HEK293 (cell line): ENCODE results near the gene HACD3.

ENCODE experiments used
- CTCF ChIA-PET: fragments of 350-600 bp; formaldehyde crosslinking; extraction: SDS; loops from one replicate; lab custom pipeline; 2021; ENCODE audit warnings: antibody characterized with exemption; lab: Yijun Ruan, JAX
- POLR2A ChIA-PET: fragments of 300-600 bp; formaldehyde crosslinking; extraction: SDS; loops from one replicate; lab custom pipeline; 2020; ENCODE audit warnings: antibody characterized with exemption, inconsistent platforms; lab: Yijun Ruan, JAX
- H3K27ac ChIP-seq: fragments of 200-500 bp; sonication (Bioruptor generic); 2 replicates; pipeline ENCODE4 v1.5.1; 2014; ENCODE audit warnings: low read depth, low read length, control low read depth, inconsistent platforms; ENCODE audit errors: extremely low read depth
- H3K36me3 ChIP-seq, 2 experiments: fragments of 200-500 bp in 1 of 2; sonication (Bioruptor generic) in 1 of 2; 1 replicate in 1 of 2; 2 replicates in 1 of 2; pipeline ENCODE4 v1.5.1; 2014 to 2017; ENCODE audit warnings: inconsistent platforms in 2 of 2, low read length in 2 of 2; ENCODE audit not compliant: control insufficient read depth in 2 of 2, insufficient read depth in 1 of 2
- H3K4me1 ChIP-seq: fragments of 200-500 bp; sonication (Bioruptor generic); 2 replicates; pipeline ENCODE4 v1.5.1; 2014; ENCODE audit warnings: mild to moderate bottlenecking, low read length, inconsistent platforms; ENCODE audit not compliant: control insufficient read depth, insufficient read depth
- H3K4me3 ChIP-seq: 2 replicates; pipeline ENCODE4 v1.5.1; 2011; ENCODE audit warnings: low read depth, mild to moderate bottlenecking, control low read depth, low read length, moderate library complexity
- H3K9me3 ChIP-seq: fragments of 200-500 bp; sonication (Bioruptor generic); 2 replicates; pipeline ENCODE4 v1.5.1; 2014; ENCODE audit warnings: low read depth, low read length, inconsistent platforms; ENCODE audit not compliant: control insufficient read depth, insufficient read depth
- ATF2 ChIP-seq: fragments of 450-650 bp; formaldehyde crosslinking; IDR thresholded peaks from 2 replicates; pipeline ENCODE4 v1.5.1; 2016; ENCODE audit warnings: missing biosample characterization, missing genetic modification characterization, low read depth
- ELK4 ChIP-seq: IDR thresholded peaks from 2 replicates; pipeline ENCODE4 v1.6.1; 2011; ENCODE audit warnings: mild to moderate bottlenecking, low read depth, low read length, borderline replicate concordance
- GFI1B ChIP-seq: fragments of 450-650 bp; formaldehyde crosslinking; IDR thresholded peaks from 2 replicates; pipeline ENCODE4 v1.5.1; 2016; ENCODE audit warnings: missing biosample characterization, missing genetic modification characterization
- KLF10 ChIP-seq: fragments of 450-650 bp; IDR thresholded peaks from 2 replicates; pipeline ENCODE4 v1.5.1; 2018; ENCODE audit warnings: missing biosample characterization, mild to moderate bottlenecking, missing genetic modification characterization
- KLF17 ChIP-seq: fragments of 450-650 bp; formaldehyde crosslinking; IDR thresholded peaks from 2 replicates; pipeline ENCODE4 v1.5.1; 2016; ENCODE audit warnings: missing biosample characterization, missing genetic modification characterization
- KLF8 ChIP-seq: fragments of 450-650 bp; formaldehyde crosslinking; IDR thresholded peaks from 2 replicates; pipeline ENCODE4 v1.5.1; 2016; ENCODE audit warnings: missing biosample characterization, missing genetic modification characterization
- MYNN ChIP-seq: fragments of 450-650 bp; formaldehyde crosslinking; IDR thresholded peaks from 2 replicates; pipeline ENCODE4 v1.5.1; 2016; ENCODE audit warnings: missing biosample characterization, missing genetic modification characterization, borderline replicate concordance
- RBAK ChIP-seq: fragments of 450-650 bp; formaldehyde crosslinking; IDR thresholded peaks from 2 replicates; pipeline ENCODE4 v1.5.1; 2016; ENCODE audit warnings: missing biosample characterization, missing genetic modification characterization
- ZEB2 ChIP-seq: fragments of 450-650 bp; formaldehyde crosslinking; IDR thresholded peaks from 2 replicates; pipeline ENCODE4 v1.5.1; 2016; ENCODE audit warnings: missing biosample characterization, missing genetic modification characterization
- ZIC2 ChIP-seq: fragments of 450-650 bp; formaldehyde crosslinking; IDR thresholded peaks from 2 replicates; pipeline ENCODE4 v1.5.1; 2016; ENCODE audit warnings: missing biosample characterization, missing genetic modification characterization
- ZNF112 ChIP-seq: fragments of 450-650 bp; formaldehyde crosslinking; IDR thresholded peaks from 2 replicates; pipeline ENCODE4 v1.5.0; 2017; ENCODE audit warnings: missing biosample characterization, missing genetic modification characterization
- ZNF175 ChIP-seq: fragments of 450-650 bp; formaldehyde crosslinking; IDR thresholded peaks from 2 replicates; pipeline ENCODE4 v1.5.1; 2016; ENCODE audit warnings: missing biosample characterization, missing genetic modification characterization
- ZNF19 ChIP-seq: fragments of 450-650 bp; formaldehyde crosslinking; IDR thresholded peaks from 2 replicates; pipeline ENCODE4; 2016; ENCODE audit warnings: missing biosample characterization, missing genetic modification characterization, low read depth
- ZNF341 ChIP-seq: fragments of 450-650 bp; formaldehyde crosslinking; IDR thresholded peaks from 2 replicates; pipeline ENCODE4; 2016; ENCODE audit warnings: low read depth, missing biosample characterization, missing genetic modification characterization
- ZNF350 ChIP-seq: fragments of 450-650 bp; formaldehyde crosslinking; IDR thresholded peaks from 2 replicates; pipeline ENCODE4 v1.5.0; 2017; ENCODE audit warnings: missing biosample characterization, mild to moderate bottlenecking, missing genetic modification characterization
- ZNF362 ChIP-seq: fragments of 450-650 bp; formaldehyde crosslinking; IDR thresholded peaks from 2 replicates; pipeline ENCODE4 v1.5.1; 2016; ENCODE audit warnings: missing biosample characterization, missing genetic modification characterization
- ZNF555 ChIP-seq: fragments of 450-650 bp; formaldehyde crosslinking; conservative IDR thresholded peaks from 2 replicates; pipeline ENCODE4 v1.5.1; 2017; ENCODE audit warnings: missing biosample characterization, mild to moderate bottlenecking, missing genetic modification characterization, inconsistent platforms
- ZNF558 ChIP-seq: fragments of 450-650 bp; formaldehyde crosslinking; IDR thresholded peaks from 2 replicates; pipeline ENCODE4 v1.5.1; 2016; ENCODE audit warnings: missing biosample characterization, missing genetic modification characterization
- ZNF596 ChIP-seq: fragments of 450-650 bp; IDR thresholded peaks from 2 replicates; pipeline ENCODE4 v1.5.0; 2018; ENCODE audit warnings: missing biosample characterization, mild to moderate bottlenecking, missing genetic modification characterization, moderate library complexity
- ZNF677 ChIP-seq: fragments of 450-650 bp; IDR thresholded peaks from 2 replicates; pipeline ENCODE4 v1.5.0; 2018; ENCODE audit warnings: missing biosample characterization, mild to moderate bottlenecking, missing genetic modification characterization, moderate library complexity
- ZNF776 ChIP-seq: fragments of 450-650 bp; formaldehyde crosslinking; IDR thresholded peaks from 2 replicates; pipeline ENCODE4 v1.5.0; 2017; ENCODE audit warnings: missing biosample characterization, missing genetic modification characterization, borderline replicate concordance
- ZNF791 ChIP-seq: fragments of 450-650 bp; formaldehyde crosslinking; IDR thresholded peaks from 2 replicates; pipeline ENCODE4 v1.5.1; 2016; ENCODE audit warnings: missing biosample characterization, missing genetic modification characterization
- ZNF843 ChIP-seq: fragments of 450-650 bp; formaldehyde crosslinking; IDR thresholded peaks from 2 replicates; pipeline ENCODE4 v1.5.1; 2016; ENCODE audit warnings: missing biosample characterization, missing genetic modification characterization
- TF ChIP-seq, protein P1 (sequence below): fragments of 450-650 bp; formaldehyde crosslinking; IDR thresholded peaks from 2 replicates; pipeline ENCODE4 v1.5.1; 2016; ENCODE audit warnings: missing biosample characterization, missing genetic modification characterization
- TF ChIP-seq, protein P2 (sequence below): fragments of 450-650 bp; formaldehyde crosslinking; IDR thresholded peaks from 2 replicates; pipeline ENCODE4 v1.5.1; 2016; ENCODE audit warnings: missing biosample characterization, missing genetic modification characterization, borderline replicate concordance

The HACD3 gene

DNA sequence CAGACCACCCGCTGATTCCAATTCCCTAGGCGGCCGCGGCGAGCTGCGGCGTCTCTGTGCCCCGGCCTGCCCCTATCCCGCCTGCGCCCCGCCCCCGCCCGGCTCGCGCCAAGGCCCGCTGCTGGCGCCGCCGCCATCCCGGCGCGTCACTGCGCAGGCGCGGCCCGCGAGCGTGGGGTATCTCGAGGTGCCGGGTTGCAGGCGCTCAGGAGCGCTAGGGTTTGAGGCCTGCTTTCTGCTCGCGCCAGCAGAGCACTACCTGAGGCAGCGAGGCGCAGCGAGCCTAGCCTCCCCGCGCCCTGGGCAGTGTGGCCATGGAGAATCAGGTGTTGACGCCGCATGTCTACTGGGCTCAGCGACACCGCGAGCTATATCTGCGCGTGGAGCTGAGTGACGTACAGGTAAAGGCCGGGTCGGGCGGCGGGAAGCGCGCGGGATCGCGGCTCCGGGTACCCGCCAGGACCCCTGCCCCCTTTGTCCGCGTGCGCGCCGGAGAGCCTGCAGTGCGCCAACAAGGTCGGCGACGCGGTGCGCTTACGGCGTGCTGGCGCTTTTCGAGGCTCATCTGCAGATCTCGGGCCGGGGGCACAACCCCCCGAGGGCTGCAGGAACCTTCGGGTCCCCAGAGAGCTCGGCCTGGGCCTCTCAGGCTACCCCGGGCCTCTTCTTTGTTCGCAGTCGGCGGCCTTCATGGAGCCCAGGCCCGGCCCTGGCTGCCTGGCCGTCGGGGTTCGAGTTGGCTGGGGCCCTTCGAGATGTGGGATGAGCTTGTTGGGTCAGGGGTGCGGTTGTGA lies at the start of gene HACD3:
Gene HACD3 (plus strand): TSS at position 146 of the 794 bp plus-strand sequence. CDS start 169 bp downstream, at position 315.
- Histone ChIP-seq H3K27ac (peak within 1 kb of the TSS; percentile 99), H3K9me3 (no peaks in the 10 kb centered on the region), H3K4me3 (peak within 1 kb of the TSS; percentile 89), H3K4me1 (peaks cover 30% of the 10 kb centered on the region), H3K36me3 (peaks cover 3 to 6% of the 10 kb centered on the region in 2 experiments; a peak in 2 of 3 replicates)
- ChIA-PET CTCF (interaction anchor here (0.6 to 3.9 kb wide), 7 partner anchors 9 to 441 kb away, joined by 3 to 18 read pairs (median 3); no protein-coding TSS in a partner anchor), POLR2A (interaction anchor here (0.6 to 3.0 kb wide), 12 partner anchors 8 to 339 kb away, joined by 3 to 37 read pairs (median 4); partner anchors contain the start of genes DENND4A, DPP8, INTS14 and RAB11A)
- TF ChIP-seq GFI1B (tag by site-specific recombination) = no peak; the same call in 1 of the 2 replicates
- TF ChIP-seq ZNF677 (tag by site-specific recombination) = no peak
- no peak for TF ChIP-seq ATF2 (tag by site-specific recombination)
- no peak for TF ChIP-seq ZNF362 (tag by site-specific recombination)
- TF ChIP-seq, protein P1, sequence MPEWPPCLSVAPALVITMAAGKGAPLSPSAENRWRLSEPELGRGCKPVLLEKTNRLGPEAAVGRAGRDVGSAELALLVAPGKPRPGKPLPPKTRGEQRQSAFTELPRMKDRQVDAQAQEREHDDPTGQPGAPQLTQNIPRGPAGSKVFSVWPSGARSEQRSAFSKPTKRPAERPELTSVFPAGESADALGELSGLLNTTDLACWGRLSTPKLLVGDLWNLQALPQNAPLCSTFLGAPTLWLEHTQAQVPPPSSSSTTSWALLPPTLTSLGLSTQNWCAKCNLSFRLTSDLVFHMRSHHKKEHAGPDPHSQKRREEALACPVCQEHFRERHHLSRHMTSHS (tag by site-specific recombination) = no peak
- no peak for TF ChIP-seq ZNF596 (tag by site-specific recombination)
- no peak for TF ChIP-seq ZNF350 (tag by site-specific recombination)
- no peak for TF ChIP-seq ELK4
- TF ChIP-seq ZNF558 = no peak
- peak; percentile 53; the same call in 1 of the 2 replicates for TF ChIP-seq KLF8 (tag by site-specific recombination)
- no peak for TF ChIP-seq ZNF791 (tag by site-specific recombination)
- TF ChIP-seq ZEB2 (tag by site-specific recombination) = peak; percentile 93
- peak; percentile 42; the same call in 1 of the 2 replicates for TF ChIP-seq ZNF843 (tag by site-specific recombination)
- no peak for TF ChIP-seq ZNF112
- no peak for TF ChIP-seq ZNF175 (tag by site-specific recombination)
- TF ChIP-seq KLF17 = peak; percentile 66
- no peak; the same call in 1 of the 2 replicates for TF ChIP-seq MYNN
- TF ChIP-seq, protein P2, sequence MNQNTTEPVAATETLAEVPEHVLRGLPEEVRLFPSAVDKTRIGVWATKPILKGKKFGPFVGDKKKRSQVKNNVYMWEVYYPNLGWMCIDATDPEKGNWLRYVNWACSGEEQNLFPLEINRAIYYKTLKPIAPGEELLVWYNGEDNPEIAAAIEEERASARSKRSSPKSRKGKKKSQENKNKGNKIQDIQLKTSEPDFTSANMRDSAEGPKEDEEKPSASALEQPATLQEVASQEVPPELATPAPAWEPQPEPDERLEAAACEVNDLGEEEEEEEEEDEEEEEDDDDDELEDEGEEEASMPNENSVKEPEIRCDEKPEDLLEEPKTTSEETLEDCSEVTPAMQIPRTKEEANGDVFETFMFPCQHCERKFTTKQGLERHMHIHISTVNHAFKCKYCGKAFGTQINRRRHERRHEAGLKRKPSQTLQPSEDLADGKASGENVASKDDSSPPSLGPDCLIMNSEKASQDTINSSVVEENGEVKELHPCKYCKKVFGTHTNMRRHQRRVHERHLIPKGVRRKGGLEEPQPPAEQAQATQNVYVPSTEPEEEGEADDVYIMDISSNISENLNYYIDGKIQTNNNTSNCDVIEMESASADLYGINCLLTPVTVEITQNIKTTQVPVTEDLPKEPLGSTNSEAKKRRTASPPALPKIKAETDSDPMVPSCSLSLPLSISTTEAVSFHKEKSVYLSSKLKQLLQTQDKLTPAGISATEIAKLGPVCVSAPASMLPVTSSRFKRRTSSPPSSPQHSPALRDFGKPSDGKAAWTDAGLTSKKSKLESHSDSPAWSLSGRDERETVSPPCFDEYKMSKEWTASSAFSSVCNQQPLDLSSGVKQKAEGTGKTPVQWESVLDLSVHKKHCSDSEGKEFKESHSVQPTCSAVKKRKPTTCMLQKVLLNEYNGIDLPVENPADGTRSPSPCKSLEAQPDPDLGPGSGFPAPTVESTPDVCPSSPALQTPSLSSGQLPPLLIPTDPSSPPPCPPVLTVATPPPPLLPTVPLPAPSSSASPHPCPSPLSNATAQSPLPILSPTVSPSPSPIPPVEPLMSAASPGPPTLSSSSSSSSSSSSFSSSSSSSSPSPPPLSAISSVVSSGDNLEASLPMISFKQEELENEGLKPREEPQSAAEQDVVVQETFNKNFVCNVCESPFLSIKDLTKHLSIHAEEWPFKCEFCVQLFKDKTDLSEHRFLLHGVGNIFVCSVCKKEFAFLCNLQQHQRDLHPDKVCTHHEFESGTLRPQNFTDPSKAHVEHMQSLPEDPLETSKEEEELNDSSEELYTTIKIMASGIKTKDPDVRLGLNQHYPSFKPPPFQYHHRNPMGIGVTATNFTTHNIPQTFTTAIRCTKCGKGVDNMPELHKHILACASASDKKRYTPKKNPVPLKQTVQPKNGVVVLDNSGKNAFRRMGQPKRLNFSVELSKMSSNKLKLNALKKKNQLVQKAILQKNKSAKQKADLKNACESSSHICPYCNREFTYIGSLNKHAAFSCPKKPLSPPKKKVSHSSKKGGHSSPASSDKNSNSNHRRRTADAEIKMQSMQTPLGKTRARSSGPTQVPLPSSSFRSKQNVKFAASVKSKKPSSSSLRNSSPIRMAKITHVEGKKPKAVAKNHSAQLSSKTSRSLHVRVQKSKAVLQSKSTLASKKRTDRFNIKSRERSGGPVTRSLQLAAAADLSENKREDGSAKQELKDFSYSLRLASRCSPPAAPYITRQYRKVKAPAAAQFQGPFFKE (tag by site-specific recombination) = 0 out of 2 replicates have a peak, but pooled peaks have one; percentile 24
- TF ChIP-seq KLF10 = peak; percentile 94; the same call in 1 of the 2 replicates
- TF ChIP-seq ZIC2 (tag by site-specific recombination) = peak; percentile 68
- TF ChIP-seq ZNF341 (tag by site-specific recombination) = peak; percentile 58
- no peak for TF ChIP-seq RBAK (tag by site-specific recombination)
- TF ChIP-seq ZNF776 (tag by site-specific recombination) = no peak
- no peak for TF ChIP-seq ZNF19 (tag by site-specific recombination)
- no peak for TF ChIP-seq ZNF555
